AG09309 (cell line): ENCODE measurements around the gene PTPRN2.

Experiments
- DNase-seq: peaks from one replicate; pipeline ENCODE4 v3.0.0-alpha.2; 2010; ENCODE audit warnings: low read depth
- H3K4me3 ChIP-seq: 2 replicates; pipeline ENCODE4 v1.5.1; 2011; ENCODE audit warnings: mild to moderate bottlenecking, low read depth, low read length, moderate library complexity; ENCODE audit not compliant: control insufficient read depth
- CTCF ChIP-seq: IDR thresholded peaks from 2 replicates; pipeline ENCODE4 v1.5.1; 2011; ENCODE audit warnings: mild to moderate bottlenecking, low read depth, low read length, inconsistent platforms; ENCODE audit not compliant: insufficient read depth, control insufficient read depth; ENCODE audit errors: missing control alignments

The PTPRN2 gene

GRCh38 chr7:158252837-158253669 lies 334.6 kb downstream of the PTPRN2 start:
- TF ChIP-seq CTCF: no peak
- H3K4me3 ChIP-seq: no peak overlapping the region
- no peak for DNase-seq

- no peak overlapping the region for H3K4me3 ChIP-seq
- no peak for TF ChIP-seq CTCF
- no peak for DNase-seq
Observed at GRCh38 chr7:158252081-158252836, 335.4 kb downstream of the PTPRN2 start.

- no peak overlapping the region for H3K4me3 ChIP-seq
- DNase-seq: no peak
Observed at GRCh38 chr7:158251061-158251965, 336.3 kb downstream of the PTPRN2 start.

GRCh38 chr7:158249692-158250091 lies 337.9 kb downstream of the PTPRN2 start:
- DNase-seq: no peak
- H3K4me3 ChIP-seq: no peak overlapping the region
- TF ChIP-seq CTCF: no peak

More at GRCh38 chr7:158251061-158251965, 336.3 kb downstream of the PTPRN2 start:
- no peak for TF ChIP-seq CTCF

GRCh38 chr7:158248816-158249215 lies 338.8 kb downstream of the PTPRN2 start:
- no peak for DNase-seq
- H3K4me3 ChIP-seq: no peak overlapping the region
- TF ChIP-seq CTCF: no peak

- H3K4me3 ChIP-seq: no peak overlapping the region
- no peak for TF ChIP-seq CTCF
- DNase-seq: no peak
Observed at GRCh38 chr7:158247758-158248487, 339.7 kb downstream of the PTPRN2 start.
